Left hindlimb (tissue), 1 donor: ENCODE data around the gene HACD1.

Experiments used
- DNase-seq: peaks from one replicate; pipeline ENCODE4 v3.0.0-alpha.2; 2018

The HACD1 gene, protein sequence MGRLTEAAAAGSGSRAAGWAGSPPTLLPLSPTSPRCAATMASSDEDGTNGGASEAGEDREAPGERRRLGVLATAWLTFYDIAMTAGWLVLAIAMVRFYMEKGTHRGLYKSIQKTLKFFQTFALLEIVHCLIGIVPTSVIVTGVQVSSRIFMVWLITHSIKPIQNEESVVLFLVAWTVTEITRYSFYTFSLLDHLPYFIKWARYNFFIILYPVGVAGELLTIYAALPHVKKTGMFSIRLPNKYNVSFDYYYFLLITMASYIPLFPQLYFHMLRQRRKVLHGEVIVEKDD

DNA sequence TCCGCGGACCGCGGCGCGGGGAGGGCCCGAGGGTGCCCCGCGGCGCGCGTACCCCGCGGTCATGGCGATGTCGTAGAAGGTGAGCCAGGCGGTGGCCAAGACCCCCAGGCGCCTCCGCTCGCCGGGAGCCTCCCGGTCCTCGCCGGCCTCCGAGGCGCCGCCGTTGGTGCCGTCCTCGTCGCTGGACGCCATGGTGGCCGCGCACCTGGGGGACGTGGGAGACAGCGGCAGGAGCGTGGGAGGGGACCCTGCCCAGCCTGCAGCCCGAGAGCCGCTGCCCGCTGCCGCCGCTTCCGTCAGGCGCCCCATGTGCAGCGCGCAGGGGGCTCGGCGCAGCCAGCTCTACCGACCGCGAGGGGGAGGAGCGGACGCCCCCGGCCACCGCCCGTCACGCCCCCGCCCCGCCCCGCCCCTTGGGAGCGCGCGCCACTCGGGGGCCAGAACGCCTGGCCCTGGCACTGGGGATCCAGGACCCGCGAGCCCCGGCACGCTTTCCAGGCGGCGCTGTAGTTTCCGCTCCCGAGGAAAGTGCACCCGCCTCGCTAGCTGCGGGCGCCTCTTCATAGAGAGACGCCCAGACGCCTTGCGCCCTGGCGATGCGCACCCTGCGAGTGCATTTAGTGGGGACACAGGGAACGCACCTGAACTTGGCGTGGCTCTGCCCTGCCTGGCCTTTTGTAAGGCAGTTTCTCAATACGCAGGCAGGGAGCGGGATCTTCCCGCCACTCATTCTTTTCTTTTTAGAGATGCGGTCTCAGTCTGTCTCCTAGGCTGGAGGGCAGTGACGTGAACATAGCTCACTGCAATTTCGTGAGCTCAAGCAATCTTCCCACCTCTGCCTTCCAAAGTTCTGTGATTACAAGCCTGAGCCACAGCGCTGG, at the start of gene HACD1:
Gene HACD1 (minus strand): TSS at position 344 of the 881 bp plus-strand sequence. CDS start 35 bp downstream, at position 309.
- peak; percentile 68 for DNase-seq

DNA sequence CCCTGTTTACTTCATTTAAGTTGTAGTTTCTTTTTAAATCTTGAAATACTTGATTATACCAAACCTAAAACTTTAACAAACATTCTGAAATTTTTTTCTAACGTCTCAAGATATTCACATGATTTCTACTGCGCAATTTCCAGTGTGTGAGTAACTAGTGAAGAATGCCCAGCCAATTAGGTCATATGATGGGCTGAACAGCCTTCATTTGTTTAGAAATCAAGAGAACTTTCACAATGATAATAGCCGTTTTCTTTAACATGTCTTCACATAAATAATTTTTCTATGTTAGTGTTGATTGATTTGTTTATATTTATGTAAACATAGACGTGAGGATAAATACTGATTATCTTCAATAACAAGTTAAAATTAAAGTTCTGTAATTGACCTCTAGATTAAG, 48.6 kb upstream of the HACD1 start:
- DNase-seq, result no peak

DNA sequence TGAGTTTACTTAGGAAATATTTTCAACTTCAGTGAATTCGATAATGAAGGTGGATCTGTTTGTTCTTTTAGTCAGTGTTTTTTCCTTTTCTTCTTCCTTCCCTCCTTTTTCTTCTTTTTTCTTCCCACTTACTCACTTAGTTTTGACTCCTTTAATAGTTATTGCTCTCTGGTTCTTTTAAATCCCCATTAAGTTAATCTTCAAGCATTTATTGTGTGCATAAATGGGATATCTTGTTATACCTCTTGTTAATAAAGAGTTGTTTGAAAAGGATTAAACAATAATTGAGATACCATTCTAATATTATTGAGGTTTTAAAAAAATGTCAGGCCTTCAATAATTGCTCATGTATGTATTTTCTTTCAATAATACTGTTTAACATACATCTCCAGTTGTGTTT, 46.3 kb upstream of the HACD1 start:
- no peak for DNase-seq

DNA sequence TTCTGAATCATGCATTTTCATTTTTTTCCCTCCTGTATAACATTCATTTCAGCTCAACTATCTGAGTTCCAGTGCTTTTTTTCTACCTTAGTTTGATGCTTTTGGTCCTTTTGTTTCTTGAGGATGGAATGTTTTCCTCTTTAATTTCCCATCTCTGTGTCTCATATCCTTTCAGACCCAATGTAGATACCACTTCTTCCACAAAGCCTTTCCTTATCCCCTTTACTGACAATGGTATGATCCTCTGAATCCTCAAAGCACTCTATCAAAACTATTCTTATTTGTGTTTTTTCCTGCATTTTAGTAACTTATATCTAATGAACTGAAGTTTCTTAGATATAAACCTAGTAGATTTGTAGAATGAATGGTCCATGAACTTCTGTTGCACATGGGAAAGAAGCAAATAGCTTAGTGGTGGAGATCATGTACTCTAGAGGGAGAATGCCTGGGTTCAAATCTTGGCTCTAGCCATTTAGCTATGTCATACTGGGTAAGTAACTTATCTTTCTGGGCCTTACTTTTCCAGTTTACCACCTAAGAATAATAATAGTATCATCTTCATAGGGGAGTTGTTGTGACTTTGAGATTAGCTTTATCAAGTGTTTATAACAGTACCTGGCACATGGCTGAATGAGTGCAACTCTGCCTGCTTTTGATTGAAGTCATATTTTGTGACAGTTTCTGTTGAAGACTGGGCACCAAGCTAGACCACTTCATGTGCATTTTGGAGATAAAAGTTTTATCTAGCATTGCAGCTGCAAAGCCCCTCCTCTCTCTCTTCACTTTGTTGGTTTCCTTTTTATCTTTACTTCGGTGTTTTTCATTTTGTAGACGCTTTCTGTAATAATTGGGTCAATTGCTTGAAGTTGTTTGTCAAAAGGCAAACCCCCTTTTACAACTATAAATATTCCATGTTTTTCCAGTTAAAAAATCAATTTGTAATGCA, 45.3 kb upstream of the HACD1 start:
- no peak for DNase-seq

DNA sequence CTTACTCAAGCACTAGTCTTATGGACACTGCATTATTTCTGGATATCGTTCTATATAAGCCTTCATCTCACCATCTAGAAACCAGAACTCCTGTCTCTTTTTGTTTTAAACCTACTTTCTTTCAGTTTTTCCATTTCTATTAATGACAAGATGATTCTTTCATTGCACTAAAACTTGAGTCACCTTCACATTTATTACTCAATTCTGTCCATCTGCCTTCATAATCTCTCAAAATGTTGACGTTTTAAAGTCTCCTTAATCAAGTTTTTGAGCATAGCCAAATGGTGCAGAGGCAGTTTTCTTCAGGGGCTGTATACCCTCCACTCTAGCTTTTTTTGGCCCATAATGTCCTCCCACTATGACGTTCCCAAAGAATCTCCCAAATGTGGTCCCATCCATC, 44.3 kb upstream of the HACD1 start:
- DNase-seq, result no peak

DNA sequence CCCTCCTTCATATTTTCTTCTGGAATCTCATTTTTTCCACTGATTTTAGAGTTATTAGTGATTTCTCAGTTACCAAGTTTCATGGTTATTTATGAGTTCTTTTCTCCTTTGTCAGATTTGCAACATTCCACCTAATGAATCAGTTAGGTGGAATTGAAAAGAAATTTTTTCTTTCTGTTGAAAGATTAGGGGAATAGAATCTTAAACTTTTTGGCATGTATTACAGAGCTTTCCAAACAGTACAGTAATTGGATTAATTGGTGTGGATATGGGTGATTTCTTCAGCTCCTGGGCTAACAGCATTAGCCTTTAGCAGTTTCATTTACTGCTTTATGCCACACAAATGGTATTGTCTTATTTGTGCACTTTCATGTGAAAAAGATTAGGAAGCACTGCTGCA, 43.7 kb upstream of the HACD1 start:
- DNase-seq, result no peak

DNA sequence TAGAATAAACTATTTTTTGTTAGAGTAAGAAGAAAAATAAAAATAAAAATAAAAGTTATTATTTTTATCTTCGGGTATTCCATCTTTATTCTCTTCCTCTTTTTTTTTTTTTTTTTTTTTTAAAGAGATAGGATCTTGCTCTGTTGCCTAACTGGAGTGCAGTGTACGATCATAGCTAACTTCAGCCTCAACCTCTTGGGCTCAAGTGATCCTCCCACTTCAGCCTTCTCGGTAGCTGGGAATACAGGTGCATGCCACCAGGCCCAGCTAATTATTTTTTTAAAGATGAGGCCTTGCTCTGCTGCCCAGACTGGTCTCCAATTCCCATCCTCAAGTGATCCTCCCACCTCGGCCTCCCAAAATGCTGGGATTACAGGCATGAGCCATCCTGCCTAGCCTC, 42.2 kb upstream of the HACD1 start:
- no peak for DNase-seq

DNA sequence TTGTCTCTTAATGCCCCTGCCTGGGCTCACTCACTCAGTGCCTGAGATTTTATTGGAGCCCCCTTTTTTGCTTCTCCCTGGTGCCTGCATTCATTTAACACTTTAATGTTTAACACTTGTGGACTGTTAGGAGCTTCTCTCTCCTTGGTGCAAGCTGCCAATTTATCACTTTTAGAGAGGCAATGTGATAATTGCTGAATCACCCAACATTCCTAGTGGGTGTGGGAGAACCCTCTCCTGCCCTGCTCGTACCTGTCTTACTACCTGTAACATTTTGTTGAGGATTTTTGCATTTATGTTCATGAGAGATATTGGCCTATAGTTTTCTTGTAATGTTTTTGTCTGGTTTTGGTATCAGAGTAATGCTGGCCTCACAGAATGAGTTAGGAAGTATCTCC, 39.9 kb upstream of the HACD1 start:
- DNase-seq, result no peak

DNA sequence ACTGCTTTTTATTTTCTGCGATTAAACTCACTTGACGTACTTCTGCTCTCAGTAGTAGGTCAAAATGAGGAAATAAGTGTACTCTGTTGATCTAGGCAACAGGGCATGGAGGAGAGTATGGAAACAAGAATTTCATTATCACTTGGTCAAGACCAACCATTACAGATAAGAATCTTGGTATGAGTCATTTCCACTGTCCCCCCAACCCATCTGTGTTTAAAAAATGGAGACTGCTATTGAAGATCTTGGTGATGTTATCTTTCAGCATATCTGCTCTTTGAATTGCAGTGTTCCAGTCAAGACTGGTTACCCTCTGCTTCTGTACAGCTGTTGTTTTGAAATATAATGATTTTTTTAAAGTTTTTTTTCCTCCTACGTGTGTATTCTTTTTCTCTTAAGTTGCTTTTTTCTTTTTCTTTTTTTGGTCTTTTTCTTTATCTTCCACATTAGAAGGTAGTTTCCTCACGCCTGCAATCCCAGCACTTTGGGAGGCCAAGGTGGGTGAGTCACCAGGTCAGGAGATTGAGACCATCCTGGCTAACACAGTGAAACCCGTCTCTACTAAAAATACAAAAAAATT, 38.5 kb upstream of the HACD1 start:
- DNase-seq, result no peak

DNA sequence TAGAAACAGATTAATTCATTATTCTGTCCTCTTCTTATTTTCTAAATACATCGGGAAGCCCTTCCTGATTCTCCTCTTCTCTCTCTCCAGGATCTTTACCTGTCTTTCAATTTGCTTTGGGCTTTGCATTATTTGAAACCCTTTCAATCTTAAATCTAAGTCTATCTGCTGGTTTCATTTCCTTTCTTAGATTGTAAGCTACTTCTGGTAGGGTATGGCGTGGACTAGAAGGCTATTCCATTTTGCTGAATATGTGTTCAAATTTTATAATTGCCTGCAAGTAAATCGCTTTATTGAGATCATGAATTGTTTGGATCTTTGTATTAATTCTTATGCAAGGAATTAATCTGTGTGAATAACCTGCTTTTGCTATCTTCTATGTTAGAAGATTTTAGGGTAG, 37.8 kb upstream of the HACD1 start:
- DNase-seq, result no peak

DNA sequence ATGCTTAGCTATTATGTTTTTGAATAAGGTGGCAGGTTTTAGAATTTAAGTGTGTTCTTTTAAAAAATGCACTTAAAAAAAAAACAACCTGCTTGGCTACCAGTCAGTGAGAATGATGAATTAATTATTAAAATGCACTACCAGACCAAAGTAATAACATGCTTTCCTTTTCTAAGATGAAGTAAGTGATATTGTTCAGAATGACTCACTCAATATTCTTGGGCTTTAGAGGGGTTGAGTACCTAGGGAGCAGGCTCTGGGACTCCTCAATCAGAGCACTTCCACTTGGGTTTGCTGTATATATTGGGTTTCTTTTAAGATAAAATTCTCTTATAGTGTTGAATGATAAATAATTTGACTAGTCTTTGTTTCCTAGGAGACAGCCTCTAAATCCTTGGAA, 35.4 kb upstream of the HACD1 start:
- DNase-seq, result no peak

DNA sequence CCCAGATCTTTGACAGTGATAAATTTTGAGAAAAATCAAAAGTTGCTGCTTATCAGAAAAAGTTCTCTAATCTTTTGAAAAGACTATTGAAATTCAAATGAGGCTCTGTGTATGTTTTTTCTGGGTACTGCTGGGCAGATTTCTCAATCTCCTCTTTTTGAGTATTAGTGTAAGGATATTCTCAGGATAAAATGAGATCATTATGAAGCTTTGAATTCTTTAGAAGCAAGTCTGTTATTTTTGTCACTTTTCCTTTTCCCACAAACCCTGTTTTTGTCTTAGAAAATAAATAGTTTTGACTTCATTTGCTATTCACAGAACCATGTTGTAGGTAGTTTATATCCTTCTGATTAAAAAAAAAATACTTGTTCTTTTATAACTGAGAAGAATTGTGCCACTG, 34.7 kb upstream of the HACD1 start:
- no peak for DNase-seq

DNA sequence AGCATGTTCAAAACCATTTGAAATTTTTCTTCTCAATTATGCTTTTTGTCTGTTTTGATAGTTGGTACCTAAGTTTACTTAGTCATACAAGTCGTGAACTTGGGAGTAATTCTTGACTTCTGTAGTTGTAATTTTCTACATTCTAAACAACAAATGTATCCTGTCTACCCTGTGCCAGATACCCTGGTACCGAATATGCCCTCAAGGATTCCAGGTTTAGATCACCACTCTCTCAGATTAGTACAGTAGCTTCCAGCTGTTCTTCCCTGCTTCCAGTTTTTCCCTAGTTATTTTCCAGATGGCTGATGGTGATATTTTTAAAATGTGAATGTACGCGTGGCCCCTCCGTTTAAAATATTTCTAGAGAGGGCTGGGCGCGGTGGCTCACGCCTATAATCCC, 33.2 kb upstream of the HACD1 start:
- DNase-seq, result no peak

DNA sequence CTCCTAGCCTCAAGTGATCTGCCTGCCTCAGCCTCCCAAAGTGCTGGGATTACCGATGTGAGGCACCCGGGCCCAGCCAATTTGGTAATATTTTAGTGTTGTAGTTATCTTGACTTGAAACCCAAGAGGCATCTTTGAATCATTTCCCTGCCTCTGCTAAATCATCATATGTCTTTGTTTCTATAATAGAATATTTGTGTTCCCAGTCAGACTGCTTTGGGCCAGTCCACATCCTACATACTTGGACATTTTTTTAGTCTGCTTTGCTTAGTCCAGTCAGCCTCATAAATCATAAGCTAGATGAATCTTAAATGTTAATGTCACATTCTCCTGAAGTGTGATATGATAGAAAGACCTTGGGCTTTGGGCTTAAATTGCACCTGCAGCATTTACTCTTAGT, 32.7 kb upstream of the HACD1 start:
- DNase-seq, result no peak

DNA sequence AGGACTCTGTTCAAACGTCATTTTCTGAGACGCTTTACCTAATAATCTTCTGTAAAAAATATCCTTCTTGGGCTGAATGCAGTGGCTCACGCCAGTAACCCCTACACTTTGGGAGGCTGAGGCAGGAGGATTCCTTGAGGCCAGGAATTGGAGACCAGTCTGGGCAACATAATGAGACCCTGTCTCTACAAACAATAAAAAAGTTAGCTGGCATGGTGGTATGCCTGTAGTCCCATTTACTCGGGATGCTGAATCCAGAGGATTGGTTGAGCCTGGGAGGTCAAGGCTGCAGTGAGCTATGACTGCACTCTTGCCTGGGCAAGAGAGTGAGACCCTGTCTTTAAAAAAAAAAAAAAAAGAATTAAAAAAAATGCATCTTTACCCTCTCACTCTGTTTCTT, 31.9 kb upstream of the HACD1 start:
- DNase-seq, result no peak

DNA sequence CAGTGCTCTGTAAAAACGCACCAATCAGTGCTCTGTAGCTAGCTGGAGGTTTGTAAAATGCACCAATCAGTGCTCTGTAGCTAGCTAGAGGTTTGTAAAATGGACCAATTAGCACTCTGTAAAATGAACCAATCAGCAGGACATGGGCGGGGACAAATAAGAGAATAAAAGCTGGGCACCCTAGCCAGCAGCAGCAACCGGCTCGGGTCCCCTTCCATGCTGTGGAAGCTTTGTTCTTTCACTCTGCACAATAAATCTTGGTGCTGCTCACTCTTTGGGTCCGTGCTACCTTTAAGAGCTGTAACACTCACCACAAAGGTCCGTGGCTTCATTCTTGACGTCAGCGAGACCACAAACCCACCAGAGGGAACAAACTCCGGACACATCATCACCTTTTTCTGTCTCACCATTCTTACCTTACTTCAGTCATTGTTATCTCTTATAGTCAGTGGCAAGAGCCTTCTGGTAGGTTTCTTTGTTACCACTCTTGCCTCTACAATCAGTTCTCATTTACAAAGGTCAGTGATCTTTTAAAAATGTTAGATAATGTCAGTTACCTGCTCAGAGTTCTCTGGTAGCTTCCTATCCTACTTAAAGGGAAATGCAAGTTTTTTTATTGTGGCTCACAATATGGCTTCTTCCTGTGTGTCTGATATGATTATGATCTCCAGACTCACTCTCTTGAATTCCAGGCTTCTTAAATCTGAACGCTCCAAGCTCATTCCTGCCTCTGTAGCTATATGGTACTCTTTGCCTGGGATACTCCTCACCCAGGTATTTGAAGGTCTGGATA, 31.3 kb upstream of the HACD1 start:
- DNase-seq, result no peak

DNA sequence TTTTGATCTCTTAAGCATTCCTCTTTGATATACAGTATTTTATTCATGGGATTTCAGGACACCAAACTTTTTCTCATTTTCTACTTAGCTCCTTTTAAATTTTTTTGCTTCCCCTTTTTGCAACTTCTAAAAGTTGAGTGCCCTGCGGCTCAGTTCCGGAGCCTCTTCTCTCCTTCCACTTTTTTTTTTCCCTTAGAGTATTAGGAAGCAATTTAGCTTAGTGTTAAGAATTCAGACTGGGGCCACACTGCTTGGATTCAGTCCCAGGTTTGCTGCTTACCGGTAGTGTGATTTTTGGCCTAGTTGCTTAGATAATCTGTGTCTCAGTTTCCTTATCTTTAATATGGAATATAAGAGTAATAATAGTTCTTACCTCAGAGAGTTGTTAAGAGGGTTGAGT, 30.2 kb upstream of the HACD1 start:
- no peak for DNase-seq

DNA sequence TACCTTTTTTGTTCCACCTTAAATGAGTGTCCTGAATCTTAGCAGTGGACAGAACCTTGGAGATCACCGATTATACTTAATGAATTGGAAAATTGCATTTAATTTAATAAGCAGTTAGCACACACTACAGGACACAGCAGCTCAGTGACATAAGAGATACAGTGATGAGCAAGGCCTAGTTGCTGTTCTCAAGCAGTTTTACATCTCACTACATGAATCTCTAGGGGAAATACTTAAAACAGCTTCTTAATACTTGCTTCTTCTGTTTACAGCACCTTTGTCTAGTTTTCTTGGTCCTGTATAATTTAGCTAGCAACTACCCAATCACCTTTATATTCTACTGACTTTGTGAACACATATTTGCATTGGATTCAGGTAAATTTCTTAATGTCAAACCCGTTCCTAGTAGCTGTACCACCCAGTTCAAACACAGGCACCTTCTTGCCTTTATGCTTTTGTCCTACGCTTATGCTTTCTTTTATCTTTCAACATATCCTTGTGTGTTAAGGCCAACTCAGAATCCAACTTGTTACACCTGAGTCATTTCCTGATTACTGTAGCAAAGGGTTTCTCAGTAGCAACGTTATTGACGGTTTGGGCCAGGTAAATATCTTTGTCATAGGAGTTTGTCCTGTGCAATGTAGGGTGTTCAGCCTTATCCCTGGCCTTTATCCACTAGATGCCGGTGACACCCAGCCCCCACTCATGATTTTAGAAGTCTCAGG, 28.6 kb upstream of the HACD1 start:
- DNase-seq, result no peak

DNA sequence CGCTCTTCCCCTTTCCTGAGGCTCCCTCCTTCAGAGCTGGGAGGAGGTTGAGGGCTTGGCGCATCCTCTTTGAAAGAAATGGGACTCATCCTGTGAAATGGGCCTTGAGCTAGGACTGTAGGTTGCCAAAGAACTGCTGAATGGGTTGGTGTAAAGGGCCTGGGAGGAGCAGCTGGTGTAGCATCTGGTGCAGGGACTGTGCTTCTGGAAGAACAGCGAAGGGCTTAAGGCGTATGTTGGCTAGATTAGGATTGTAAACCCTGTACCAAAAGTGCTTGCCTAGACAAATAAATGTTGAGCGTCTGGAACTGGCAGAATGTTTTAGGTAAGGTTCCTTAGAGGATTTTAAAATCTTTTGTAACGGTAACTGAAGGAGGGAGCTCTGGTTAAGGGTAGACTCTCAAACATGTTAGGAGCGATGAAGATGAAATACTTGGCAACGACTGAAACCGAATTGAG, 27.3 kb upstream of the HACD1 start:
- DNase-seq, result no peak

DNA sequence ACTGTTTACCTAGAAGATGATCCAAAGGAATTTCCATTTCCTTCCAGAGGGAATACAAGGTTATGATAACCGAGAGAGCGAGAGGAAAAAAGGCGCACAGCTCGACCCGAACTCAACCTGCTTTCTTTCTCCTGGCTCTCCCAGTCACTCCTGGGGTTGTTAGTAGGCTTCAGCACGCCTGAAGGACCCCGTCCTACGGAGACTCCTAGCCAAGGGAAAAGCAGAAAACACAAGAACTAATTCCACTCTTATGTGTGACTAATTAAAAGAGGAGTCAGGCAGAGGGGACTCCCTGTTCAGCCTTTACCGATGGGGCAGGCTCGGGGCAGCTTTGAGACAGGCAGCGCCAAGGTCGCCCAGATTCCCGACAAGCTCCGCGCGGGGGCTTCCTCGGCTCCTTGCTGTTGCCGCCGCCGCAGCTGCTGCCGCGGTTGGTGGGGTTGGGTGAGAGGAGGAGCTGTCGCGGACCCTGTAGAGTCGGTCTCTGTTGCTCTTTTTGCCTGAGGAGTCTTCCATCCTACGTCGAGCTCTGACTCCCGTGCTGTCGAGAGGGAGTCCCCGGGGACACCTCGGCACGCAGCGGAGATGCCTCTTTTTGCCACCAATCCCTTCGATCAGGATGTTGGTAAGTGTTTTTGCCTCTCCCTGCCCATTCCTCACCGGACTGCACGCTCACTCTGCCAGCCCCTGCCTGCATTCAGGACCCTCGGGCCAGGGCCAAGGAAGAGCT, 26.7 kb upstream of the HACD1 start, which contains the start of gene STAM:
Gene STAM (plus strand): TSS at position 397 of the 730 bp plus-strand sequence. CDS start 189 bp downstream, at position 586.
- peak; percentile 96 for DNase-seq
